PC-9 (cell line): ENCODE data around the gene MICOS13. TPM values are rescaled to one million over a fixed set of nuclear protein-coding genes. Genes with fewer than 3 reads are reported as not detected.

ENCODE experiments used
- BruUV-seq: library from RNA; stranded (reverse); fragments of 400-500 nt; replicated peaks from 2 replicates; lab custom pipeline; 2021; lab: Mats Ljungman, UMichigan
- CTCF ChIA-PET: fragments of 300-600 bp; sonication (Branson Sonifier 250); formaldehyde crosslinking; loops from one replicate; lab custom pipeline; 2022; ENCODE audit warnings: antibody characterized with exemption; lab: Charles Lee
- POLR2A ChIA-PET: fragments of 300-600 bp; sonication (Branson Sonifier 250); formaldehyde crosslinking; loops from one replicate; lab custom pipeline; 2022; ENCODE audit warnings: antibody characterized with exemption; ENCODE audit not compliant: unreplicated experiment; lab: Charles Lee
- DNase-seq, 2 experiments: peaks; one replicate each; pipeline versions ENCODE4 v3.0.0 to v3.0.0-alpha.2; 2015 to 2022; ENCODE audit warnings: mixed read lengths in 1 of 2
- H2AFZ ChIP-seq: fragments of 200-600 bp; sonication (generic); 2 replicates; pipeline ENCODE4 v1.8.1; 2017; ENCODE audit warnings: antibody characterized with exemption
- H3F3A ChIP-seq: fragments of 200-600 bp; sonication (generic); 2 replicates; pipeline ENCODE4 v1.8.1; 2017; ENCODE audit warnings: antibody characterized with exemption, mild to moderate bottlenecking, low read depth; ENCODE audit not compliant: insufficient read depth
- H3K27ac ChIP-seq: fragments of 200-600 bp; sonication (generic); 2 replicates; pipeline ENCODE4 v1.6.1; 2016; ENCODE audit warnings: mixed run types
- H3K27me3 ChIP-seq: fragments of 200-600 bp; sonication (generic); 2 replicates; pipeline ENCODE4 v1.6.1; 2016; ENCODE audit warnings: low read depth, mixed run types; ENCODE audit not compliant: insufficient read depth
- H3K36me3 ChIP-seq: fragments of 200-600 bp; sonication (generic); 2 replicates; pipeline ENCODE4 v1.6.1; 2016; ENCODE audit warnings: low read depth, mixed run types
- H3K4me1 ChIP-seq: fragments of 200-600 bp; sonication (generic); replicated peaks from 2 replicates; pipeline ENCODE4 v1.6.1; 2016; ENCODE audit warnings: mixed run types; ENCODE audit not compliant: insufficient read depth
- H3K4me2 ChIP-seq: fragments of 200-600 bp; sonication (generic); 2 replicates; pipeline ENCODE4 v1.6.1; 2017; ENCODE audit warnings: mixed run types
- H3K4me3 ChIP-seq: fragments of 200-600 bp; sonication (generic); 2 replicates; pipeline ENCODE4 v1.6.1; 2016; ENCODE audit warnings: mixed run types
- H3K79me2 ChIP-seq: fragments of 200-600 bp; sonication (generic); 2 replicates; pipeline ENCODE4 v1.6.1; 2017; ENCODE audit warnings: low read depth, mixed run types
- H3K9me2 ChIP-seq: fragments of 200-600 bp; sonication (generic); 2 replicates; pipeline ENCODE4 v1.8.1; 2017; ENCODE audit warnings: mild to moderate bottlenecking; ENCODE audit not compliant: insufficient read depth
- H3K9me3 ChIP-seq: fragments of 200-600 bp; sonication (generic); 2 replicates; pipeline ENCODE4 v1.8.1; 2016; ENCODE audit warnings: low read depth; ENCODE audit not compliant: insufficient read depth
- H4K20me1 ChIP-seq: fragments of 200-600 bp; sonication (generic); 2 replicates; pipeline ENCODE4 v1.8.1; 2017; ENCODE audit not compliant: insufficient read depth
- EZH2 ChIP-seq: fragments of 200-600 bp; sonication (generic); IDR thresholded peaks from 2 replicates; pipeline ENCODE4 v1.8.0; 2017; ENCODE audit warnings: antibody characterized with exemption, low read depth
- intact Hi-C: fragments of 100-400 bp; cut with micrococcal nuclease; formaldehyde crosslinking; loops from one replicate; pipeline ENCODE4 v1.10.0; 2022; ENCODE audit not compliant: unreplicated experiment
- total RNA-seq: library from RNA; stranded (reverse); gene quantifications from 2 replicates; pipeline ENCODE4 v1.2.3, GENCODE V29; 2021
- TF ChIP-seq, protein P1 (sequence below): fragments of 200-600 bp; sonication (generic); conservative IDR thresholded peaks from 2 replicates; pipeline ENCODE4 v1.6.1; 2017; ENCODE audit warnings: mixed run types, antibody characterized with exemption, mild to moderate bottlenecking, moderate library complexity

MICOS13 gene
- total RNA-seq, 1 experiment from 2014 or later = 34.7 TPM

DNA sequence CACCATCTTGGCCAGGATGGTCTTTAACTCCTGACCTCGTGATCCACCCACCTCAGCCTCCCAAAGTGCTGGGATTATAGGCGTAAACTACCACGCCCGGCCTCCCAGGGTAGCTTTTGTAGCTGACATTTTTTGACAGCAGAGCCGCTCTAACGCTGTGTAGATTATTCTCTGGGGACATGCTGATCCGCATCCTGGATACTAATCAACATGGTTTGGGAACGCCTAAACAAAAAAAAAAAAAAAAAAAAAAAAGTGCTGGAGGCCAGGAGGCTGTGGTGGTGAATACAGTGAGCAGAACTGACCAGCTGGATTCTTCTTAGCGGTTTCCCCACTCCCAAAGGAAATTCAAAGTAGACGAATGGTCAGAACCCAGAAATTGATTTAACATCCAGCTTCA is 34.5 kb upstream of the MICOS13 start:
- no peak overlapping the region for H3K4me3 ChIP-seq
- no TSS peak for BruUV-seq
- peaks cover 20% of the 10 kb centered on the region for H3F3A ChIP-seq
- CTCF ChIA-PET = no interaction called here
- TF ChIP-seq, protein P1, sequence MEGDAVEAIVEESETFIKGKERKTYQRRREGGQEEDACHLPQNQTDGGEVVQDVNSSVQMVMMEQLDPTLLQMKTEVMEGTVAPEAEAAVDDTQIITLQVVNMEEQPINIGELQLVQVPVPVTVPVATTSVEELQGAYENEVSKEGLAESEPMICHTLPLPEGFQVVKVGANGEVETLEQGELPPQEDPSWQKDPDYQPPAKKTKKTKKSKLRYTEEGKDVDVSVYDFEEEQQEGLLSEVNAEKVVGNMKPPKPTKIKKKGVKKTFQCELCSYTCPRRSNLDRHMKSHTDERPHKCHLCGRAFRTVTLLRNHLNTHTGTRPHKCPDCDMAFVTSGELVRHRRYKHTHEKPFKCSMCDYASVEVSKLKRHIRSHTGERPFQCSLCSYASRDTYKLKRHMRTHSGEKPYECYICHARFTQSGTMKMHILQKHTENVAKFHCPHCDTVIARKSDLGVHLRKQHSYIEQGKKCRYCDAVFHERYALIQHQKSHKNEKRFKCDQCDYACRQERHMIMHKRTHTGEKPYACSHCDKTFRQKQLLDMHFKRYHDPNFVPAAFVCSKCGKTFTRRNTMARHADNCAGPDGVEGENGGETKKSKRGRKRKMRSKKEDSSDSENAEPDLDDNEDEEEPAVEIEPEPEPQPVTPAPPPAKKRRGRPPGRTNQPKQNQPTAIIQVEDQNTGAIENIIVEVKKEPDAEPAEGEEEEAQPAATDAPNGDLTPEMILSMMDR = no peak
- no peak for TF ChIP-seq EZH2
- no peaks in the 10 kb centered on the region for H3K27me3 ChIP-seq
- intact Hi-C loops = no loop called here
- POLR2A ChIA-PET = no interaction called here
- no peak overlapping the region for H3K27ac ChIP-seq
- H3K4me2 ChIP-seq = no peak overlapping the region
- H3K79me2 ChIP-seq = peaks cover 58% of the 10 kb centered on the region
- peaks cover 41% of the 10 kb centered on the region for H4K20me1 ChIP-seq
- no peaks in the 10 kb centered on the region for H3K9me3 ChIP-seq
- DNase-seq = no peak
- no peaks in the 10 kb centered on the region for H3K9me2 ChIP-seq
- no peak overlapping the region for H2AFZ ChIP-seq
- H3K4me1 ChIP-seq = peaks cover 9% of the 10 kb centered on the region
- H3K36me3 ChIP-seq = peaks cover 4% of the 10 kb centered on the region; the same call in 1 of the 2 replicates

DNA sequence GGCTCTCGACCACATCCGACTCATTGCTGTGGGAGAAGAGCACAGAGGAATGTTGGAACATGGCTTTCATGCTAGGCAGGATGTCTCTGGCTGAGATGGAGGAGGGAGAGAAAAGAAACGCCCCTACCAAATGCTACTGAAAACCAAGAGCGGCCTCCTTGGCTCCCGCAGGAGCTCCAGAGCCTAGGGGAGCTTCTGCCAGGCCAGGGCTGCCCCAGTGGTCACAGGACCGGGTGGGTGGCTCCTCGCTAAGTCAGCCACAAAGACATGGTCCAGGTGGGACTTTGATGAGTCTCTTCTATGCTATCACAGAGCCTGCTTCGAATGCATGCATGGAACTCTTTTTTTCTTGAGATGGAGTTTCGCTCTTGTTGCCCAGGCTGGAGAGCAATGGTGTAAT is 32.9 kb upstream of the MICOS13 start:
- DNase-seq = no peak
- BruUV-seq = no TSS peak
- no peak overlapping the region for H3K27ac ChIP-seq
- no peaks in the 10 kb centered on the region for H3K27me3 ChIP-seq
- no peaks in the 10 kb centered on the region for H3K9me2 ChIP-seq
- peaks cover 46% of the 10 kb centered on the region for H4K20me1 ChIP-seq
- ChIA-PET CTCF (no interaction called here), POLR2A (no interaction called here)
- H2AFZ ChIP-seq = no peak overlapping the region
- intact Hi-C loops = no loop called here
- peaks cover 42% of the 10 kb centered on the region for H3K79me2 ChIP-seq
- H3F3A ChIP-seq = peaks cover 10% of the 10 kb centered on the region; the same call in 1 of the 2 replicates
- peaks cover 4% of the 10 kb centered on the region; the same call in 1 of the 2 replicates for H3K36me3 ChIP-seq
- H3K4me1 ChIP-seq = peaks cover 9% of the 10 kb centered on the region
- no peak overlapping the region for H3K4me3 ChIP-seq
- TF ChIP-seq EZH2 = no peak
- TF ChIP-seq, protein P1 = no peak
- no peak overlapping the region for H3K4me2 ChIP-seq
- H3K9me3 ChIP-seq = no peaks in the 10 kb centered on the region

DNA sequence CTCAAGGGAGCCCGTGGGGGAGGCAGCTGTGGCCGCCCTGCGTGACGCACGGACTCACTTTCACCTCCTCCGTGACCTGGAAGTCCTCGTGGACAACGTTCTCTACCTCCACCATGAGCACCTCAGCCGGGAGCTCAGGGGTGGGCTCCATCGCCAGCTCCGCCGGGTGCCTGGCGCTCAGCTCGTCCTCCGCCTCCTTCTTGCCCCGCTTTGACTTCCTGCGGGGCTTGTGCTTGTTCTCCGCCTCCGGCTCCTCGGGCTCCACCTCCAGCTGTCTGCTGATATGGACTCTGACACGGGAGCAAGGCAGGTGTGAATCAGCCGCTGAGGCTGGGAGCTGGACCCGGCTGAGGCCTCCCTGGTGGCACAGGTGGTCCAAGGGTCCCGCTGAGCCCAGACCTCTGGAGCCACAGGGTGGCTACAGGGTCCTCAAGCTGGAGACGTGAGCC is 31.4 kb upstream of the MICOS13 start:
- ChIA-PET CTCF (no interaction called here), POLR2A (no interaction called here)
- H3F3A ChIP-seq = no peaks in the 10 kb centered on the region
- H3K36me3 ChIP-seq = no peaks in the 10 kb centered on the region
- no peak for DNase-seq
- TF ChIP-seq, protein P1 = no peak
- no peak for TF ChIP-seq EZH2
- H2AFZ ChIP-seq = no peak overlapping the region
- peaks cover 39% of the 10 kb centered on the region for H4K20me1 ChIP-seq
- H3K79me2 ChIP-seq = peaks cover 27% of the 10 kb centered on the region
- no peaks in the 10 kb centered on the region for H3K4me1 ChIP-seq
- intact Hi-C loops = no loop called here
- H3K4me2 ChIP-seq = no peak overlapping the region
- no TSS peak for BruUV-seq
- H3K9me3 ChIP-seq = no peaks in the 10 kb centered on the region
- no peak overlapping the region for H3K4me3 ChIP-seq
- H3K9me2 ChIP-seq = no peaks in the 10 kb centered on the region
- no peak overlapping the region for H3K27ac ChIP-seq
- H3K27me3 ChIP-seq = no peaks in the 10 kb centered on the region
